CD14-positive monocyte (primary cell): ENCODE results near the gene GYG2. TPM values are rescaled to one million over a fixed set of nuclear protein-coding genes. Genes with fewer than 3 reads are reported as not detected.
"Not testable (repeated sequence)": the region's sequence is repeated elsewhere in the genome, so short reads cannot be mapped to it uniquely, and the experiment has no call there.

Experiments
- DNase-seq, 3 donors: peaks; one replicate each; pipeline ENCODE4 v3.0.0-alpha.2; 2011 to 2022
- H2AFZ ChIP-seq: 2 replicates; pipeline ENCODE4 v1.6.0; 2012; ENCODE audit warnings: mild to moderate bottlenecking, low read depth, low read length, inconsistent platforms; ENCODE audit not compliant: insufficient read depth, poor library complexity, severe bottlenecking
- H3K27ac ChIP-seq, 2 donors: 1 replicate in 1 of 2; 2 replicates in 1 of 2; pipeline ENCODE4 v1.5.1; 2012 to 2013; ENCODE audit warnings: low read length in 2 of 2, control low read depth in 1 of 2, inconsistent platforms in 1 of 2, low read depth in 1 of 2, mild to moderate bottlenecking in 1 of 2
- H3K27me3 ChIP-seq, 2 donors: one replicate each; pipeline versions ENCODE4 v1.6.0 to v1.6.1; 2011 to 2013; ENCODE audit warnings: low read length in 2 of 2; ENCODE audit not compliant: control insufficient read depth in 2 of 2, insufficient read depth in 2 of 2
- H3K36me3 ChIP-seq, 2 donors: replicated peaks in 1 of 2; 1 replicate in 1 of 2; 2 replicates in 1 of 2; pipeline versions ENCODE4 v1.5.1 to v1.6.1; 2012 to 2013; ENCODE audit warnings: low read length in 2 of 2, control low read depth in 1 of 2, inconsistent platforms in 1 of 2, mild to moderate bottlenecking in 1 of 2; ENCODE audit not compliant: insufficient read depth in 2 of 2, control insufficient read depth in 1 of 2
- H3K4me1 ChIP-seq, 2 donors: 1 replicate in 1 of 2; 2 replicates in 1 of 2; pipeline versions ENCODE4 v1.5.1 to v1.6.1; 2012 to 2013; ENCODE audit warnings: low read length in 2 of 2, control low read depth in 1 of 2, inconsistent platforms in 1 of 2, mild to moderate bottlenecking in 1 of 2, moderate library complexity in 1 of 2; ENCODE audit not compliant: insufficient read depth in 2 of 2, control insufficient read depth in 1 of 2
- H3K4me2 ChIP-seq: replicated peaks from 2 replicates; pipeline ENCODE3; 2012; ENCODE audit warnings: low read length, moderate library complexity, mild to moderate bottlenecking; ENCODE audit not compliant: poor library complexity, severe bottlenecking; ENCODE audit errors: extremely low read depth
- H3K4me3 ChIP-seq, 3 experiments: fragments of 200-600 bp in 1 of 3; sonication (generic) in 1 of 3; replicated peaks in 1 of 3; 1 replicate in 2 of 3; 2 replicates in 1 of 3; pipeline ENCODE4 v1.5.1; 2011 to 2013; ENCODE audit warnings: low read length in 3 of 3, mild to moderate bottlenecking in 3 of 3, control low read depth in 2 of 3, low read depth in 2 of 3, inconsistent platforms in 1 of 3, moderate library complexity in 1 of 3
- H3K79me2 ChIP-seq: 2 replicates; pipeline ENCODE4 v1.6.0; 2012; ENCODE audit warnings: mild to moderate bottlenecking, control low read depth, inconsistent platforms, low read length, moderate library complexity; ENCODE audit not compliant: insufficient read depth
- H3K9ac ChIP-seq: 2 replicates; pipeline ENCODE4 v1.6.0; 2017; ENCODE audit warnings: low read length, mild to moderate bottlenecking; ENCODE audit not compliant: insufficient read depth, poor library complexity, severe bottlenecking
- H3K9me3 ChIP-seq, 2 donors: replicated peaks in 1 of 2; 1 replicate in 1 of 2; 2 replicates in 1 of 2; pipeline versions ENCODE4 v1.5.1 to v1.6.1; 2012 to 2013; ENCODE audit warnings: low read length in 2 of 2, control low read depth in 1 of 2; ENCODE audit not compliant: control insufficient read depth in 1 of 2, insufficient read depth in 1 of 2
- H4K20me1 ChIP-seq: 2 replicates; pipeline ENCODE4 v1.6.0; 2012; ENCODE audit warnings: mild to moderate bottlenecking, low read length, control low read depth, moderate library complexity; ENCODE audit not compliant: insufficient read depth
- H3K27ac Mint-ChIP-seq, 7 donors: one replicate each; pipeline ENCODE4 v1.8.0; 2020; ENCODE audit warnings: mild to moderate bottlenecking in 7 of 7, mixed read lengths in 7 of 7, moderate library complexity in 6 of 7, inconsistent platforms in 2 of 7
- H3K27me3 Mint-ChIP-seq, 3 donors: one replicate each; pipeline ENCODE4 v1.8.0; 2021 to 2022; ENCODE audit warnings: low read depth in 3 of 3, mild to moderate bottlenecking in 3 of 3, mixed read lengths in 3 of 3, moderate library complexity in 3 of 3, inconsistent platforms in 1 of 3
- H3K36me3 Mint-ChIP-seq, 2 donors: one replicate each; pipeline ENCODE4 v1.8.0; 2020; ENCODE audit warnings: mixed read lengths in 2 of 2, inconsistent platforms in 1 of 2, mild to moderate bottlenecking in 1 of 2
- H3K4me1 Mint-ChIP-seq: one replicate; pipeline ENCODE4 v1.8.0; 2020; ENCODE audit warnings: mild to moderate bottlenecking, mixed read lengths
- H3K4me3 Mint-ChIP-seq, 2 donors: one replicate each; pipeline ENCODE4 v1.8.0; 2020; ENCODE audit warnings: mild to moderate bottlenecking in 2 of 2, mixed read lengths in 2 of 2, moderate library complexity in 1 of 2
- H3K9me3 Mint-ChIP-seq, 7 donors: one replicate each; pipeline ENCODE4 v1.8.0; 2020 to 2022; ENCODE audit warnings: mixed read lengths in 7 of 7, mild to moderate bottlenecking in 6 of 7, moderate library complexity in 6 of 7, inconsistent platforms in 2 of 7
- WGBS: methylation state at CpG from one replicate; pipeline ENCODE4 v1.1.5; 2013; ENCODE audit warnings: missing lambda C conversion rate; ENCODE audit not compliant: insufficient coverage; 5-methylcytosine and 5-hydroxymethylcytosine counted together
- intact Hi-C, 2 donors: fragments of 100-400 bp; cut with micrococcal nuclease; formaldehyde crosslinking; loops; one replicate each; pipeline versions ENCODE4 v1.15.0 to v1.15.1; 2023
- polyA plus RNA-seq, 3 donors: library from polyadenylated mRNA; depleted of rRNA in 1 of 3; unstranded in 2 of 3; stranded (reverse) in 1 of 3; fragments of 300-500 nt in 2 of 3; fragments of >200 nt in 1 of 3; fragmentation: Illumina TruSeq in 2 of 3; gene quantifications; 1 replicate in 2 of 3; 2 replicates in 1 of 3; pipeline ENCODE4 v1.2.3, GENCODE V29; 2012 to 2021
- TF ChIP-seq, protein P1 (sequence below): fragments of 200-600 bp; IDR thresholded peaks from one replicate; pipeline ENCODE4 v1.8.0; 2022; ENCODE audit warnings: antibody characterized with exemption, mild to moderate bottlenecking

The GYG2 gene
- polyA plus RNA-seq, 3 donors: not detected

DNA sequence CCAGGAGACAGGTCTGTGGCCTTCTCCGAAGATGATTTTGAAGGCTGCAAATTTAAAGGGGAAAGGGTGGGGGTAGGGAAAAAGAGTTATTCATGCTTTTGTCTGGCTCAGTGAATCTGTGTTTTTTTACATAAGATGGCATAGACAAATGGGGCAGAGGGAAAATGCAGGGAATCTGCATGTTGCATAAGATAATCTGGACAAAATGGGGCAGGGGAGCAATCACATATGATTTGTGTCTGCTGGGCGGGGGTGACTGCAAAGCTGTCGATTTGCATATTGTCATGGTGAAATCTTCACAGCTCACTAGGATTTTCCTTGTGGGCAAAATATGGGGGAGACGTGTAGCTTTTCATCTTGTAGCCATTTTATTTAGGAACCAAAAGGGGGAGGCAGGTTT is 29.4 kb upstream of the GYG2 start:
- Histone ChIP-seq H3K36me3 (no peaks in the 10 kb centered on the region), H3K4me3 (no peak overlapping the region), H3K27me3 (no peaks in the 10 kb centered on the region), H3K27ac (no peak overlapping the region), H2AFZ (no peak overlapping the region), H3K4me1 (no peaks in the 10 kb centered on the region), H4K20me1 (no peaks in the 10 kb centered on the region), H3K4me2 (no peak overlapping the region), H3K9ac (no peak overlapping the region), H3K79me2 (no peaks in the 10 kb centered on the region), H3K9me3 (no peaks in the 10 kb centered on the region)
- intact Hi-C loops: no loop called here
- DNase-seq: no peak
- TF ChIP-seq, protein P1, sequence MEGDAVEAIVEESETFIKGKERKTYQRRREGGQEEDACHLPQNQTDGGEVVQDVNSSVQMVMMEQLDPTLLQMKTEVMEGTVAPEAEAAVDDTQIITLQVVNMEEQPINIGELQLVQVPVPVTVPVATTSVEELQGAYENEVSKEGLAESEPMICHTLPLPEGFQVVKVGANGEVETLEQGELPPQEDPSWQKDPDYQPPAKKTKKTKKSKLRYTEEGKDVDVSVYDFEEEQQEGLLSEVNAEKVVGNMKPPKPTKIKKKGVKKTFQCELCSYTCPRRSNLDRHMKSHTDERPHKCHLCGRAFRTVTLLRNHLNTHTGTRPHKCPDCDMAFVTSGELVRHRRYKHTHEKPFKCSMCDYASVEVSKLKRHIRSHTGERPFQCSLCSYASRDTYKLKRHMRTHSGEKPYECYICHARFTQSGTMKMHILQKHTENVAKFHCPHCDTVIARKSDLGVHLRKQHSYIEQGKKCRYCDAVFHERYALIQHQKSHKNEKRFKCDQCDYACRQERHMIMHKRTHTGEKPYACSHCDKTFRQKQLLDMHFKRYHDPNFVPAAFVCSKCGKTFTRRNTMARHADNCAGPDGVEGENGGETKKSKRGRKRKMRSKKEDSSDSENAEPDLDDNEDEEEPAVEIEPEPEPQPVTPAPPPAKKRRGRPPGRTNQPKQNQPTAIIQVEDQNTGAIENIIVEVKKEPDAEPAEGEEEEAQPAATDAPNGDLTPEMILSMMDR: no peak
- WGBS: 100% methylated on average over 1 of the region's 4 CpGs
- H3K4me1 Mint-ChIP-seq: peaks cover 3% of the 10 kb centered on the region
- H3K36me3 Mint-ChIP-seq: no peaks in the 10 kb centered on the region
- H3K4me3 Mint-ChIP-seq: no peak overlapping the region
- peaks cover 4 to 17% (median 4%) of the 10 kb centered on the region in 3 donors for H3K27me3 Mint-ChIP-seq
- peaks cover 0 to 2% (median 0%) of the 10 kb centered on the region in 7 donors for H3K9me3 Mint-ChIP-seq
- H3K27ac Mint-ChIP-seq: no peak overlapping the region

GRCh38 chrX:2799980-2800379 is 28.8 kb upstream of the GYG2 start:
- H3K36me3 Mint-ChIP-seq, H3K4me3 Mint-ChIP-seq, H3K4me1 Mint-ChIP-seq, DNase-seq, H3K9me3 Mint-ChIP-seq, H3K27ac ChIP-seq, H3K27ac Mint-ChIP-seq, H2AFZ ChIP-seq, H3K4me2 ChIP-seq, H3K4me3 ChIP-seq, H3K27me3 ChIP-seq, H3K9ac ChIP-seq, H3K9me3 ChIP-seq, H4K20me1 ChIP-seq, H3K4me1 ChIP-seq, intact Hi-C loops, H3K79me2 ChIP-seq, H3K36me3 ChIP-seq: not testable (repeated sequence)
- peaks cover 3 to 17% (median 4%) of the 10 kb centered on the region in 3 donors for H3K27me3 Mint-ChIP-seq
- no CpG with 5 or more reads among the region's 5 CpGs for whole genome bisulfite sequencing
